CD4-positive, alpha-beta T cell (primary cell): ENCODE results near the gene TAOK3. TPM values are rescaled to one million over a fixed set of nuclear protein-coding genes. Genes with fewer than 3 reads are reported as not detected.

Source experiments
- ATAC-seq: fragments of 200-7000 bp; cut with Tn5 transposase; one replicate; pipeline ENCODE4 v1.10.0; 2022; ENCODE audit warnings: mild to moderate bottlenecking; ENCODE audit not compliant: poor library complexity
- CTCF ChIA-PET: fragments of 350-600 bp; sonication (Branson Sonifier 250); formaldehyde crosslinking; loops from one replicate; lab custom pipeline; 2021; ENCODE audit warnings: antibody characterized with exemption, inconsistent platforms; lab: Charles Lee
- POLR2A ChIA-PET: fragments of 350-600 bp; sonication (Branson Sonifier 250); formaldehyde crosslinking; loops from one replicate; lab custom pipeline; 2021; ENCODE audit warnings: antibody characterized with exemption, inconsistent platforms; lab: Charles Lee
- DNase-seq, 14 experiments: peaks; one replicate each; pipeline ENCODE4 v3.0.0-alpha.2; 2013 to 2020; ENCODE audit warnings: mixed read lengths in 2 of 14
- H3K27ac ChIP-seq, 2 donors: one replicate each; pipeline versions ENCODE4 v1.5.1 to v1.7.0; 2013; ENCODE audit warnings: low read length in 2 of 2, low read depth in 1 of 2, mild to moderate bottlenecking in 1 of 2
- H3K27me3 ChIP-seq, 2 experiments: 1 replicate in 1 of 2; 2 replicates in 1 of 2; pipeline versions ENCODE4 v1.6.1 to v1.7.0; 2013; ENCODE audit warnings: low read length in 2 of 2, control low read depth in 1 of 2, mild to moderate bottlenecking in 1 of 2, moderate library complexity in 1 of 2; ENCODE audit not compliant: insufficient read depth in 2 of 2, control insufficient read depth in 1 of 2
- H3K36me3 ChIP-seq: one replicate; pipeline ENCODE4 v1.6.1; 2013; ENCODE audit warnings: low read length, control low read depth; ENCODE audit not compliant: insufficient read depth
- H3K4me1 ChIP-seq: one replicate; pipeline ENCODE4 v1.6.1; 2013; ENCODE audit warnings: low read length, control low read depth; ENCODE audit not compliant: insufficient read depth
- H3K4me3 ChIP-seq: one replicate; pipeline ENCODE4 v1.5.1; 2013; ENCODE audit warnings: mild to moderate bottlenecking, low read length, moderate library complexity
- H3K9me3 ChIP-seq, 2 experiments: 1 replicate in 1 of 2; 2 replicates in 1 of 2; pipeline versions ENCODE4 v1.6.1 to v1.7.0; 2013; ENCODE audit warnings: low read length in 2 of 2, mild to moderate bottlenecking in 2 of 2, control low read depth in 1 of 2, moderate library complexity in 1 of 2; ENCODE audit not compliant: control insufficient read depth in 1 of 2, insufficient read depth in 1 of 2
- H3K27ac Mint-ChIP-seq: one replicate; pipeline ENCODE4 v1.8.0; 2020; ENCODE audit warnings: mixed read lengths
- H3K27me3 Mint-ChIP-seq: one replicate; pipeline ENCODE4 v1.8.0; 2021; ENCODE audit warnings: mixed read lengths
- H3K36me3 Mint-ChIP-seq: one replicate; pipeline ENCODE4 v1.8.0; 2021; ENCODE audit warnings: low read depth, mixed read lengths
- H3K4me1 Mint-ChIP-seq: one replicate; pipeline ENCODE4 v1.8.0; 2021; ENCODE audit warnings: low read depth, mixed read lengths
- H3K4me3 Mint-ChIP-seq: one replicate; pipeline ENCODE4 v1.8.0; 2020; ENCODE audit warnings: mild to moderate bottlenecking, mixed read lengths
- H3K9me3 Mint-ChIP-seq: one replicate; pipeline ENCODE4 v1.8.0; 2020; ENCODE audit warnings: mixed read lengths
- CTCF ChIP-seq: fragments of 200-600 bp; IDR thresholded peaks from one replicate; pipeline ENCODE4 v1.8.0; 2022; ENCODE audit warnings: antibody characterized with exemption, mild to moderate bottlenecking
- intact Hi-C, 2 experiments: fragments of 100-400 bp; cut with DNase I in 1 of 2; cut with micrococcal nuclease in 1 of 2; formaldehyde crosslinking; loops; one replicate each; pipeline versions ENCODE4 v1.15.1 to v1.9.0; 2023 to 2025; cut with DNase I, micrococcal nuclease
- total RNA-seq, 174 experiments: library from RNA in 2 of 174; stranded (reverse) in 2 of 174; gene quantifications; one replicate each; pipeline ENCODE4 v1.2.3 and lab custom pipeline; 2021 to 2026

The TAOK3 gene
- total RNA-seq, 2 experiments from 2014 or later: 53.5 to 56.6 TPM

- peaks cover 55% of the 10 kb centered on the region for H3K36me3 ChIP-seq
- peak; percentile 84 for TF ChIP-seq CTCF
- no peak overlapping the region for H3K4me3 Mint-ChIP-seq
- no peaks in the 10 kb centered on the region for H3K9me3 ChIP-seq
- no peak overlapping the region for H3K4me3 ChIP-seq
- ChIA-PET CTCF (interaction anchor here (0.8 to 1.7 kb wide), 6 partner anchors 9 to 1263 kb away, joined by 3 to 4 read pairs (median 3); partner anchors contain the start of genes PEBP1 and PRKAB1), POLR2A (interaction anchor here (1.5 kb wide), 1 partner anchor 28 kb away, joined by 5 read pairs; the partner anchor contains the start of gene SUDS3)
- intact Hi-C loops: loop anchor here in 1 of 2 experiments (2.0 kb wide), 2 partner anchors 1254 to 1262 kb away; no protein-coding TSS in a partner anchor
- no peaks in the 10 kb centered on the region for H3K27me3 ChIP-seq
- no peaks in the 10 kb centered on the region for H3K4me1 ChIP-seq
- H3K27me3 Mint-ChIP-seq: no peaks in the 10 kb centered on the region
- peak; percentile 14 to 64 (median 36) for DNase-seq
- H3K36me3 Mint-ChIP-seq: peaks cover 89% of the 10 kb centered on the region
- no peaks in the 10 kb centered on the region for H3K9me3 Mint-ChIP-seq
- H3K27ac ChIP-seq: no peak overlapping the region
- no peaks in the 10 kb centered on the region for H3K4me1 Mint-ChIP-seq
- no peak overlapping the region for H3K27ac Mint-ChIP-seq
- ATAC-seq: peak; percentile 61
Measured at GRCh38 chr12:118404876-118405521, 32.3 kb upstream of the TAOK3 start.

GRCh38 chr12:118402251-118402650 is 29.5 kb upstream of the TAOK3 start:
- Mint-ChIP-seq H3K36me3 (peaks cover 92% of the 10 kb centered on the region), H3K9me3 (no peaks in the 10 kb centered on the region), H3K4me1 (no peaks in the 10 kb centered on the region), H3K27ac (no peak overlapping the region), H3K27me3 (no peaks in the 10 kb centered on the region), H3K4me3 (no peak overlapping the region)
- no peak for TF ChIP-seq CTCF
- Histone ChIP-seq H3K9me3 (no peaks in the 10 kb centered on the region), H3K27me3 (no peaks in the 10 kb centered on the region), H3K27ac (no peak overlapping the region), H3K4me3 (no peak overlapping the region), H3K36me3 (peaks cover 69% of the 10 kb centered on the region), H3K4me1 (no peaks in the 10 kb centered on the region)
- ChIA-PET POLR2A (no interaction called here), CTCF (no interaction called here)
- DNase-seq (no peak), ATAC-seq (no peak)
- intact Hi-C loops: loop anchor here in 1 of 2 experiments (2.0 kb wide), 1 partner anchor 1145 kb away; no protein-coding TSS in a partner anchor

- no peak overlapping the region for H3K27ac Mint-ChIP-seq
Measured at GRCh38 chr12:118398940-118399339, 26.2 kb upstream of the TAOK3 start.

More at GRCh38 chr12:118398940-118399339, 26.2 kb upstream of the TAOK3 start:
- CTCF ChIA-PET: no interaction called here
- ATAC-seq: no peak
- H3K27ac ChIP-seq: no peak overlapping the region
- no peak overlapping the region for H3K4me3 ChIP-seq
- intact Hi-C loops: no loop called here
- H3K4me1 ChIP-seq: no peaks in the 10 kb centered on the region
- DNase-seq: no peak
- TF ChIP-seq CTCF: no peak
- POLR2A ChIA-PET: no interaction called here
- no peaks in the 10 kb centered on the region for H3K9me3 ChIP-seq
- peaks cover 76% of the 10 kb centered on the region for H3K36me3 ChIP-seq
- Mint-ChIP-seq H3K9me3 (no peaks in the 10 kb centered on the region), H3K36me3 (peaks cover 90% of the 10 kb centered on the region), H3K27me3 (no peaks in the 10 kb centered on the region), H3K4me1 (no peaks in the 10 kb centered on the region), H3K4me3 (no peak overlapping the region)
- H3K27me3 ChIP-seq: no peaks in the 10 kb centered on the region
